Adrenal gland (tissue), 5 donors: ENCODE data around the gene THAP12.

ENCODE experiments used
- CTCF ChIP-seq, 6 experiments: fragments of 450-650 bp in 4 of 6; fragments of 200-600 bp in 2 of 6; sonication (generic) in 1 of 6; IDR thresholded peaks; 1 replicate in 5 of 6; 2 replicates in 1 of 6; pipeline versions ENCODE4 v1.5.1 to v1.8.0; 2016 to 2021; ENCODE audit warnings: antibody characterized with exemption in 6 of 6, mild to moderate bottlenecking in 2 of 6, moderate library complexity in 1 of 6
- POLR2A ChIP-seq, 2 donors: fragments of 450-650 bp; IDR thresholded peaks; one replicate each; pipeline ENCODE4 v1.6.1; 2017; ENCODE audit warnings: antibody characterized with exemption in 2 of 2, mild to moderate bottlenecking in 2 of 2, moderate library complexity in 1 of 2
- donor health status: DM: no; HTN: no; CAD: no.

GRCh38 chr11:76337923-76338322 lies 43.0 kb downstream of the THAP12 start:
- TF ChIP-seq CTCF (IDR thresholded peaks at IDR 0.05) (no peak), POLR2A (IDR thresholded peaks at IDR 0.05) (no peak)
